GM19468 (cell line): ENCODE measurements around the gene OTUD5.
"Not testable (repeated sequence)": the region's sequence is repeated elsewhere in the genome, so short reads cannot be mapped to it uniquely, and the experiment has no call there.

Experiments
- ATAC-seq: cut with Tn5 transposase; IDR thresholded peaks from one replicate; pipeline ENCODE4 v1.9.1; 2021; ENCODE audit warnings: mild to moderate bottlenecking, moderate library complexity, moderate number of reproducible peaks; ENCODE audit not compliant: unreplicated experiment; ENCODE audit errors: extremely low read depth

OTUD5 gene

GRCh38 chrX:48957477-48957826 is at the start of gene OTUD5:
Gene OTUD5 (minus strand): TSS chrX:48957607. CDS start chrX:48957570, 37 bp downstream.
- no peak for ATAC-seq

GRCh38 chrX:49003696-49004095 is 46.3 kb upstream of the OTUD5 start:
- ATAC-seq, result no peak

- ATAC-seq, result peak; percentile 60
These were observed 44.9 kb upstream of the OTUD5 start, which contains the start of gene GRIPAP1 for GRCh38 chrX:49002091-49002935. Gene GRIPAP1 (minus strand): TSS chrX:49002264. CDS start chrX:49002229, 35 bp downstream.

GRCh38 chrX:49001521-49002090 is 44.2 kb upstream of the OTUD5 start:
- ATAC-seq, result no peak

- ATAC-seq, result no peak
These were observed 43.2 kb upstream of the OTUD5 start for GRCh38 chrX:49000636-49001035.

GRCh38 chrX:48999030-48999429 is 41.6 kb upstream of the OTUD5 start:
- no peak for ATAC-seq

GRCh38 chrX:48998391-48998790 is 41.0 kb upstream of the OTUD5 start:
- no peak for ATAC-seq

GRCh38 chrX:48997865-48998264 is 40.5 kb upstream of the OTUD5 start:
- no peak for ATAC-seq

- ATAC-seq, result no peak
These were observed 40.0 kb upstream of the OTUD5 start for GRCh38 chrX:48997455-48997854.

- no peak for ATAC-seq
These were observed 39.6 kb upstream of the OTUD5 start for GRCh38 chrX:48996969-48997368.

GRCh38 chrX:48992341-48992740 is 34.9 kb upstream of the OTUD5 start:
- no peak for ATAC-seq

GRCh38 chrX:48989483-48989882 is 32.1 kb upstream of the OTUD5 start:
- no peak for ATAC-seq

- no peak for ATAC-seq
These were observed 26.5 kb upstream of the OTUD5 start for GRCh38 chrX:48983896-48984295.

- ATAC-seq, result no peak
These were observed 25.7 kb upstream of the OTUD5 start for GRCh38 chrX:48983081-48983480.

GRCh38 chrX:48981178-48981577 is 23.8 kb upstream of the OTUD5 start:
- no peak for ATAC-seq

GRCh38 chrX:48980341-48980740 is 22.9 kb upstream of the OTUD5 start:
- not testable (repeated sequence) for ATAC-seq

GRCh38 chrX:48978226-48978625 is 20.8 kb upstream of the OTUD5 start:
- ATAC-seq, result no peak

GRCh38 chrX:48976086-48976485 is 18.7 kb upstream of the OTUD5 start:
- ATAC-seq, result no peak

- no peak for ATAC-seq
These were observed 18.1 kb upstream of the OTUD5 start for GRCh38 chrX:48975541-48975940.

GRCh38 chrX:48975041-48975440 is 17.6 kb upstream of the OTUD5 start:
- no peak for ATAC-seq

GRCh38 chrX:48974574-48974973 is 17.2 kb upstream of the OTUD5 start:
- ATAC-seq, result no peak

GRCh38 chrX:48974033-48974432 is 16.6 kb upstream of the OTUD5 start:
- no peak for ATAC-seq
